HEK293 (cell line): ENCODE measurements around the gene GCNT2.

ENCODE experiments used
- CTCF ChIA-PET: fragments of 350-600 bp; formaldehyde crosslinking; extraction: SDS; loops from one replicate; lab custom pipeline; 2021; ENCODE audit warnings: antibody characterized with exemption; lab: Yijun Ruan, JAX
- POLR2A ChIA-PET: fragments of 300-600 bp; formaldehyde crosslinking; extraction: SDS; loops from one replicate; lab custom pipeline; 2020; ENCODE audit warnings: antibody characterized with exemption, inconsistent platforms; lab: Yijun Ruan, JAX
- H3K27ac ChIP-seq: fragments of 200-500 bp; sonication (Bioruptor generic); 2 replicates; pipeline ENCODE4 v1.5.1; 2014; ENCODE audit warnings: low read depth, low read length, control low read depth, inconsistent platforms; ENCODE audit errors: extremely low read depth
- H3K36me3 ChIP-seq, 2 experiments: fragments of 200-500 bp in 1 of 2; sonication (Bioruptor generic) in 1 of 2; 1 replicate in 1 of 2; 2 replicates in 1 of 2; pipeline ENCODE4 v1.5.1; 2014 to 2017; ENCODE audit warnings: inconsistent platforms in 2 of 2, low read length in 2 of 2; ENCODE audit not compliant: control insufficient read depth in 2 of 2, insufficient read depth in 1 of 2
- H3K4me1 ChIP-seq: fragments of 200-500 bp; sonication (Bioruptor generic); 2 replicates; pipeline ENCODE4 v1.5.1; 2014; ENCODE audit warnings: mild to moderate bottlenecking, low read length, inconsistent platforms; ENCODE audit not compliant: control insufficient read depth, insufficient read depth
- H3K4me3 ChIP-seq: 2 replicates; pipeline ENCODE4 v1.5.1; 2011; ENCODE audit warnings: low read depth, mild to moderate bottlenecking, control low read depth, low read length, moderate library complexity
- H3K9me3 ChIP-seq: fragments of 200-500 bp; sonication (Bioruptor generic); 2 replicates; pipeline ENCODE4 v1.5.1; 2014; ENCODE audit warnings: low read depth, low read length, inconsistent platforms; ENCODE audit not compliant: control insufficient read depth, insufficient read depth
- BCL11A ChIP-seq: fragments of 450-650 bp; formaldehyde crosslinking; IDR thresholded peaks from 2 replicates; pipeline ENCODE4 v1.5.1; 2016; ENCODE audit warnings: low read depth, missing biosample characterization, missing genetic modification characterization
- KLF1 ChIP-seq: fragments of 450-650 bp; formaldehyde crosslinking; IDR thresholded peaks from 2 replicates; pipeline ENCODE4 v1.5.1; 2016; ENCODE audit warnings: missing biosample characterization, missing genetic modification characterization
- MEIS1 ChIP-seq: sonication (generic); formaldehyde crosslinking; IDR thresholded peaks from 2 replicates; pipeline ENCODE4 v1.8.1; 2022; ENCODE audit warnings: missing genetic modification reagents, mild to moderate bottlenecking, borderline replicate concordance
- SALL2 ChIP-seq: fragments of 450-650 bp; formaldehyde crosslinking; IDR thresholded peaks from 2 replicates; pipeline ENCODE4 v1.5.0; 2017; ENCODE audit warnings: missing biosample characterization, mild to moderate bottlenecking, missing genetic modification characterization, borderline replicate concordance
- SCRT1 ChIP-seq: fragments of 450-650 bp; formaldehyde crosslinking; IDR thresholded peaks from 2 replicates; pipeline ENCODE4 v1.5.1; 2016; ENCODE audit warnings: missing biosample characterization, missing genetic modification characterization, borderline replicate concordance
- YY1 ChIP-seq: fragments of 450-650 bp; formaldehyde crosslinking; IDR thresholded peaks from 2 replicates; pipeline ENCODE4 v1.5.1; 2018; ENCODE audit warnings: missing biosample characterization, missing genetic modification characterization
- ZBTB17 ChIP-seq: fragments of 450-650 bp; formaldehyde crosslinking; IDR thresholded peaks from 2 replicates; pipeline ENCODE4 v1.5.1; 2016; ENCODE audit warnings: missing biosample characterization, missing genetic modification characterization
- ZNF112 ChIP-seq: fragments of 450-650 bp; formaldehyde crosslinking; IDR thresholded peaks from 2 replicates; pipeline ENCODE4 v1.5.0; 2017; ENCODE audit warnings: missing biosample characterization, missing genetic modification characterization
- ZNF121 ChIP-seq: fragments of 450-650 bp; formaldehyde crosslinking; IDR thresholded peaks from 2 replicates; pipeline ENCODE4 v1.5.1; 2016; ENCODE audit warnings: missing biosample characterization, missing genetic modification characterization
- ZNF202 ChIP-seq: fragments of 450-650 bp; formaldehyde crosslinking; IDR thresholded peaks from 2 replicates; pipeline ENCODE4 v1.5.1; 2016; ENCODE audit warnings: missing biosample characterization, missing genetic modification characterization, borderline replicate concordance
- ZNF302 ChIP-seq: fragments of 450-650 bp; formaldehyde crosslinking; IDR thresholded peaks from 2 replicates; pipeline ENCODE4 v1.5.1; 2016; ENCODE audit warnings: missing biosample characterization, missing genetic modification characterization, low read depth
- ZNF324 ChIP-seq: fragments of 450-650 bp; formaldehyde crosslinking; IDR thresholded peaks from 2 replicates; pipeline ENCODE4 v1.5.1; 2016; ENCODE audit warnings: missing biosample characterization, missing genetic modification characterization
- ZNF600 ChIP-seq: fragments of 450-650 bp; formaldehyde crosslinking; IDR thresholded peaks from 2 replicates; pipeline ENCODE4 v1.5.1; 2016; ENCODE audit warnings: missing biosample characterization, missing genetic modification characterization
- TF ChIP-seq, protein P1 (sequence below): fragments of 450-650 bp; formaldehyde crosslinking; IDR thresholded peaks from 2 replicates; pipeline ENCODE4 v1.5.1; 2017; ENCODE audit warnings: missing biosample characterization, missing genetic modification characterization

The GCNT2 gene

DNA sequence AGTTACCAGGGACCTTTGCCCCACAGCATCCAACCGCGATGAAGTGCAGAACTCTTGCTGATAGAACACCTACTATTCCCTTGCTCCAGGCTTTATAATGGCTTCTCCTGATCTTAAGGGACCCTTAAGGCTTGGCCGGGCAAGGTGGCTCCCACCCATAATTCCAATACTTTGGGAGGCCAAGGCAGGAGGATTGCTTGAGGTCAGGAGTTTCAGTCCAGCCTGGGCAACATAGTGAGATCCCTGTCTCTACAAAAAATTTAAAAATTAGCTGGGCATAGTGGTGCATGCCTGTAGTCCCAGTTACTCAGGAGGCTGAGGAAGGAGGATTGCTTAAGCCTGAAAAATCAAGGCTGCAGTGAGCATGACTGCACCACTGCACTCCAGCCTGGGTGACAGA is 68.8 kb downstream of the GCNT2 start:
- Histone ChIP-seq H3K27ac (no peak overlapping the region), H3K4me1 (no peaks in the 10 kb centered on the region), H3K36me3 (no peaks in the 10 kb centered on the region), H3K9me3 (no peaks in the 10 kb centered on the region), H3K4me3 (no peak overlapping the region)
- ChIA-PET POLR2A (no interaction called here), CTCF (interaction anchor here (0.8 to 1.6 kb wide), 2 partner anchors 112 to 298 kb away, joined by 3 to 7 read pairs; no protein-coding TSS in a partner anchor)
- TF ChIP-seq SALL2 (tag by site-specific recombination) (no peak), SCRT1 (tag by site-specific recombination) (no peak), ZNF600 (tag by site-specific recombination) (no peak), YY1 (tag by site-specific recombination) (no peak), MEIS1 (CRISPR knock-in tag) (no peak), ZNF121 (tag by site-specific recombination) (peak; percentile 28; the same call in 1 of the 2 replicates)

DNA sequence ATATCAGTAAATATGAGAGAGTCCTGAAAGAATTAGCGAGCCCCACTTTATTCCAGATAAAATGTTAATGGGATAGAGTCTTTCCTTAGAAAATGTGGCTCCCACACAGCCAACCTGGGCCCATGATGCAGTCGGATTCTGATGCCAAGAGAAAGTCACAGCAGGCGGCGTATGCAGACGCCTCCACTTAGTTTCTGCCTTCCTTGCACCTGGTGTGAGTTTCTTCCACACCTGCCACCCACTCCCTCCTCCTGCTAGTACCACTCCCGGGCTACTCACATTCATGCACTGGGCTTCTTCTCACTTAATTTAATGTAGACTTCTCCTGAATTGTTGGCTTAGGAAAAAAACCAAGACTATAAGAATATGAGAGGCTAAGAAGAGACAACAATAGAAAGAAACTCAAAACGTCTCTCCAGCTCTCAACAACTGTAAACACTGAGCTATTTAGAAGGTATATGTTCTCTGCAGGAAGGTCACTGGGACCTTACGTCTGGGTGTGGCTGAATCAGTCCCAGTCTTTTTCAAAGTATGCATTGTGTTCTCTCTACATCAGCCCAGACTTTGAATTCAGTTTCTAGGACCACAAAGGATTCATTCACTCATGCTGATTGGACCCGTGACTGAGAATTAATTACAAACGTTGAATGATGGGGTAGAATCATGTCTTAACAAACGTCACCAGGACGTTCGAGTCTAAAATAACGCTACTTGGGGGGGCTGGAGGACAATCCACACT is 70.4 kb downstream of the GCNT2 start:
- Histone ChIP-seq H3K4me3 (no peak overlapping the region), H3K4me1 (no peaks in the 10 kb centered on the region), H3K27ac (no peak overlapping the region), H3K36me3 (no peaks in the 10 kb centered on the region), H3K9me3 (no peaks in the 10 kb centered on the region)
- CTCF ChIA-PET: interaction anchor here (0.6 kb wide), 1 partner anchor 78 kb away, joined by 3 read pairs; no protein-coding TSS in a partner anchor
- POLR2A ChIA-PET: no interaction called here
- TF ChIP-seq ZNF202 (tag by site-specific recombination) (no peak), ZNF324 (tag by site-specific recombination) (no peak), ZNF112 (no peak), ZNF302 (tag by site-specific recombination) (no peak)

DNA sequence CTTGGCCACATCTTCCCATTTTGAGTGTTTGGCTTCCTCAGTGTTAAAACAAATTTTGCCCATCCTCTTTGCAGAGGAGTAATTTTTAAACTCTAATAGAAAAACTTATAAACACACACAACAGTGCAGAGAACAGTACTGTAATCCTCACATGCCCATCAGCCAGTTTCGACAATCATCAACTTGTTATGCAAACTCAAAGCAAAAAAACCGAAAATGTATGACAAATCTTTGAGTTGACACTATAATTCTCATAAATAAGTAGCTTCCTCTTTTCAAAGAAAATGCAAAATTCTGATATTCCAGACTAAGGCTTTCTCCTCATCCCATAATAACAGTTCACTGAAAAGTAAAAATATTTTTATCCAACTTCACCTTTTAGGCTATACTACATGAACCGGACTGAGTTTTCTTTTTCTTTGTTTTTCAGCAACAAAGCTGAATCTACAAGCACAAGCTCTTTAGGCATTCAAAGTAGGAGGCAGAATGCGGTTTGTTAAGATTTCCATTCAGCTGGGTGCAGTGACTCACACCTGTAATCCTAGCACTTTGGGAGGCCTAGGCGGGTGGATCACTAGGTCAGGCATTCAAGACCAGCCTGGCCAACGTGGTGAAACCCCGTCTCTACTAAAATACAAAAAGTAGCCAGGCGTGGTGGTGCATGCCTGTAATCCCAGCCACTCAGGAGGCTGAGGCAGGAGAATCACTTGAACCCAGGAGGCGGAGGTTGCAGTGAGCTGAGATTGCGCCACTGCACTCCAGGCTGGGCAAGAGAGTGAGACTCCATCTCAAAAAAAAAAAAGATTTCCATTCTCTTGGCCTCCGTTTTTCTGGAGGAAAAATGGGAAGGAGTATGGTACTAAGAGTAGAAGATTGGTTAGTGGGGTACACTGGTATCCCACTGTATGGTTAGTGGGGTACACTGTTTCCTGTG is 74.8 kb downstream of the GCNT2 start:
- H3K9me3 ChIP-seq: no peaks in the 10 kb centered on the region
- no peak overlapping the region for H3K27ac ChIP-seq
- CTCF ChIA-PET: interaction anchor here (1.2 kb wide), 1 partner anchor 85 kb away, joined by 4 read pairs; no protein-coding TSS in a partner anchor
- H3K4me3 ChIP-seq: no peak overlapping the region
- POLR2A ChIA-PET: no interaction called here
- no peak for TF ChIP-seq BCL11A
- TF ChIP-seq SALL2 (tag by site-specific recombination): no peak
- TF ChIP-seq ZNF121 (tag by site-specific recombination): 0 out of 2 replicates have a peak, but pooled peaks have one; percentile 10
- H3K4me1 ChIP-seq: no peaks in the 10 kb centered on the region
- H3K36me3 ChIP-seq: no peaks in the 10 kb centered on the region

DNA sequence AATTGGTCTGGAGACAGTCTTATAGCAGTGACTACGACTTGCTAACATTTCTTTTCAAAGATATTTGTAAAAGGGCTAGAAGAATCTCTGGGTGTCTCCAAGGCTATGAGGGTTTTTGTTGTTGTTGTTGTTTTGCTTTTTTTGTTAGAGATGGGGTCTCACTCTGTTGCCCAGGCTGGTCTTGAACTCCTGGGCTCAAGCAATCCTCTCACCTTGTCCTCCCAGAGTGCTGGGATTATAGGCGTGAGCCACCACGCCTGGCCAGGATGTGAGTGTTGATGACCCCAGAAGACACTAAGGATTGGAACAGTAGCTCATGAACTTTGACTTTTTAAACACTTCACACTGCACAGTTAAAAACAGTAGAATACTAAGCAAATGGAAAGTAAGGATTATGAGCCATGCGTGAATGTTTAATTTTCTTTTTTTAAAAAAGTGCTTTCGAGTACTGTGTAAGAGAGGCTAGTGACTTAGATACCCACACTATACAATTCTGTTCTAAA is 76.4 kb downstream of the GCNT2 start:
- CTCF ChIA-PET: no interaction called here
- no peak overlapping the region for H3K27ac ChIP-seq
- TF ChIP-seq KLF1 (tag by site-specific recombination) (no peak), ZBTB17 (no peak)
- TF ChIP-seq, protein P1, sequence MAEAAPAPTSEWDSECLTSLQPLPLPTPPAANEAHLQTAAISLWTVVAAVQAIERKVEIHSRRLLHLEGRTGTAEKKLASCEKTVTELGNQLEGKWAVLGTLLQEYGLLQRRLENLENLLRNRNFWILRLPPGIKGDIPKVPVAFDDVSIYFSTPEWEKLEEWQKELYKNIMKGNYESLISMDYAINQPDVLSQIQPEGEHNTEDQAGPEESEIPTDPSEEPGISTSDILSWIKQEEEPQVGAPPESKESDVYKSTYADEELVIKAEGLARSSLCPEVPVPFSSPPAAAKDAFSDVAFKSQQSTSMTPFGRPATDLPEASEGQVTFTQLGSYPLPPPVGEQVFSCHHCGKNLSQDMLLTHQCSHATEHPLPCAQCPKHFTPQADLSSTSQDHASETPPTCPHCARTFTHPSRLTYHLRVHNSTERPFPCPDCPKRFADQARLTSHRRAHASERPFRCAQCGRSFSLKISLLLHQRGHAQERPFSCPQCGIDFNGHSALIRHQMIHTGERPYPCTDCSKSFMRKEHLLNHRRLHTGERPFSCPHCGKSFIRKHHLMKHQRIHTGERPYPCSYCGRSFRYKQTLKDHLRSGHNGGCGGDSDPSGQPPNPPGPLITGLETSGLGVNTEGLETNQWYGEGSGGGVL (tag by site-specific recombination): no peak
- TF ChIP-seq, all 188 proteins: peak for 0
- Histone ChIP-seq H3K4me1 (no peaks in the 10 kb centered on the region), H3K9me3 (no peaks in the 10 kb centered on the region), H3K36me3 (no peaks in the 10 kb centered on the region), H3K4me3 (no peak overlapping the region)
- POLR2A ChIA-PET: no interaction called here
